HG03159 (cell line): ENCODE results near the gene LTBP3.

Experiments
- ATAC-seq: cut with Tn5 transposase; IDR thresholded peaks from one replicate; pipeline ENCODE4 v1.9.1; 2021; ENCODE audit warnings: mild to moderate bottlenecking, moderate library complexity; ENCODE audit not compliant: unreplicated experiment

Gene LTBP3

DNA sequence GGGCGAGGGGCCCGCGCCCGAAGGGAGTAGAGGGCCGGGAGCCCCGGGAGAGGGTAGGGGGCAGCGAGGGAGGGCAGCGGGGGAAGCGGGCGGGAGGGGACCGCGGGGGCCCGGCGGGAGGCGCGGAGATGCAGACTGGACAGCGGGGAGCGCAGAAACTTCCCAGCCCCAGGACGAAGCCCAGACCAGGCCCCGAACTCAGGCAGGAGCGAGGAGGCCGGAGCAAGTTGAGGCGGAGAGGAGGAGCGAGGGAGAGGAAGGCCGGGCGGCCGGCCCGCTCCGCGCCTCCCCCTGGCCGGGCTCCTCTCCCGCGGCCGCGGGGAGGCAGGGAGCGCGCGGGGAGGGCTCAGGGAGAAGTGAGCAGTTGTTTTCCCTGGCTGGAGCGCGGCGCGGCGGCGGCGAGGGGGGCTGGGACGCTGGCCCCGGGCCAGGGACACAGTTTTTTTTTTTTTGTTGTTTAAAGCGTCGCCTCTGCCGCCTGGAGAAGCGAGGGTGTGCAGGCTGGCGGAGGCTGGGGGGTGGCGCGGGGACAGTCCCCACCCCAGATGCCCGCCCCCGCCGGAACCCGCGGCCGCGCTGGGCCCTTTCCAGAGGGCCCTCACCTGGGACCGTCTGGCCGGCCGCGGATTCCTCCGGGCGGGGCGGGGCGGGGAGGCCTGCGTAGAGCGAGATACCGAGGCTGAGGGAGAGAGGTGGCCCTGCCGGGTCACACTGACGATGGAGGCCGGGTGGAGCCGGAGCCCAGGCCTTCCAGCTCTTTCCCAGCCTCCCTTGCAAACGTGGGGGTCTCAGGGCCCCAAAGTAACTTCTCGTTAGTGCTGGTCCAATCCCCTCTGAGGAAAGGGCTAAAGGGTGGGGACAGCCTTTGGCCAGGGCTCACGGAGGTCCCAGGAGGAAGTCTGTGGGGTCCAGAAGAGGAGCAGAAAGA, at the start of gene LTBP3:
Gene LTBP3, minus strand, starts transcription at position 358 of the 928 bp plus-strand sequence. CDS start 400 bp downstream, outside the sequence.
- ATAC-seq: no peak

DNA sequence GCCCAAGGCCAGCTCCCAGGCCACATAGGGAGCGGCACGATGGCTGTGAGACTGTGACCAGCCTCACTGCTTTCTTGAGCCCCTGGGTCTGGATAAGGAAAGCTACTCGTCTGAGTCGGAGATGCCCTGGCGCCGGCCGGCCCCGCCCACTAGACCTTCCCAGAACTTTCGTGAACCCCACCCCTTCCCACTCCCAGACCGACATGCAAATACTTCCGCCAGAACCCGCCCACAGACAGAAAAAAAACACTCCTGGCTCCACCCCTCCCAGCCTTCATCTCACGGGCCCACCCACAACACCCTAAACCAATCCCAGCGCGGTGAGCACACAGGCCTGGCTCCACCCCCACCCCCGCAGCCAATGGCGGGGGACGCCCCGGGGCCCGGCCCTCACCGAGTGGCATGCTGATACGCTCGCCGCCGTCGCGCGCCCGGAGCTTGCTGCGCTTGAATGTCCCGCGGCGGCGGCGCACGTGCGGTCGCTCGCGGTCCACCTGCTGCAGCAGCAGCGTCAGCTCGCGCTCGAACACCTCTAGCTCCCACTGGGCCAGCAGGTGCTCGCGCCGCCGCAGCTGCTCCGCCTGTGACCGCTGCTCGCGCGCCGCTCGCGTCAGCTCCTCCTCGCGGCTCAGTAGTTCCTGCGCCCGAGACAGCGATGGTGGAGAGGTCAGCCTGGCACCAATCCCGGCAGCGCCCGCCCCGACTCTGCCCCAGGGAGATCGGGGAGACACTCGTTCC, 48.9 kb upstream of the LTBP3 start:
- no peak for ATAC-seq

DNA sequence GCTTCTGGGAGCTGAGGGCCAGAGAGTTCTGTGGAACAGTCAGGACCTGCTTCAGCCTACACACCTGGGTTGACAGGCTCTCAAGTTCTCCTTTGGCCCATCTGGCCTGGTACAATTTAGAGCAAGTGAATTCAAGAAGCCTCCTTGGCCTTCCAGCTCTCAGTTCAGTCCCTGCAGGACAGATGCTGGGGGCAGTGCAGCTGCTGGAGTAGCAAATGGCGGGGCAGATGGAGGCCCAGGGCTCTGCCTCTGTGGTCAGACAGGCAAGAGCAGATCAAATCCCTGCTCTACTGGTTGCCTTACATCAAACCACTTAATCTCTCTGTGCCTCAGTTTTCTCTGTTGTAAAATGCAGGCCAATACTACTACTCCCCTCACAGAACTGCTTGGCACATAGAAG, 46.1 kb upstream of the LTBP3 start:
- ATAC-seq: no peak

DNA sequence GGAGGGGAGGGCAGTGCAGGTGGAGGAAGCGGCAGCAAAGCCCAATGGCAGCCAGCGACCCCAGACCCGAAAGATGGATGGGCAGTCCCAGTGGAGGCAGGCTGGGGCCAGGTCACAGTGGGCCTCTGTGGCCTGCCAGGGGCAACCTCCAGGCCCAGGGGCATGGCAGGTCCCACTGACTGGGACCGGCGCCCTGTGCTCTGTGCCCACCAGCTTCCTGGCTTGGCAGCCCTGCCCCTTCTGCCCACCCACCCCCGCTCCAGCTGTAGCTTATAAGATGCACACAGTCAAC, 41.7 kb upstream of the LTBP3 start:
- ATAC-seq: no peak

DNA sequence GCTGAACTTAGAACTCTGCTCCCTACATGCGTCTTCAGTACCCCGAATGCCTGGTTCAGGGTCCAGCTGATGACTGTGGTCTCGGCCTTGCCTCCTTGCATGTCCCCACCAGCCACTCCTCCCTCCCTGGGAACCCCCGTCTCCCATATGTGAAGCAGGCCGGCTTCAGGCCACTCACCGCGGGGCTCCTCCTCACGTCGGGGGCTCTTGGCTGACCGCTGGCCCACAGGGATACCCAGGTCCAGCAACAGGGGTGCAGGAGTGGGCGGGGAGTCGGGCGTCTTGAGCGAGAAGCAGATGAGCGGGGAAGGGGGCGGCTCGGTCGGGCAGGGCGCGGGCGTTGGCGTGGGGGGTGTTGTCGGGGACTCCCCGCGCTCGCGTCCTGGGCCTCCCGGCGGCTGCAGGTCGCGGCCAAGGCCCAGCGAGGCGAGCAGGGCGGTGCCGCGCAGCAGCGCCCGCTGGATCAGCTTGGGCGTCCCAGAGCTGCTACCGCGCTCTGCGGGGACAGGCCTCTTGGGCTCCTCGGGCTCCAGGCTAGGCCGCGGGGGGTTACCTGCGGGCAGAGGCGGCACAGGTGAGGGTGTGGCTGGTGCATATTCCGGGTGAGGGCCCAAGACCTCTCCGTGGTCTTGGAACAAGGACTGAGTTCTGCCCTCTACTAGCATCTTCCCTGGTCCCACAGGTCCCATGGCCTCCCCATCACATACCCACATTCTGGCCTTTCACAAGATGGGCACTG, 41.2 kb upstream of the LTBP3 start:
- ATAC-seq: no peak

DNA sequence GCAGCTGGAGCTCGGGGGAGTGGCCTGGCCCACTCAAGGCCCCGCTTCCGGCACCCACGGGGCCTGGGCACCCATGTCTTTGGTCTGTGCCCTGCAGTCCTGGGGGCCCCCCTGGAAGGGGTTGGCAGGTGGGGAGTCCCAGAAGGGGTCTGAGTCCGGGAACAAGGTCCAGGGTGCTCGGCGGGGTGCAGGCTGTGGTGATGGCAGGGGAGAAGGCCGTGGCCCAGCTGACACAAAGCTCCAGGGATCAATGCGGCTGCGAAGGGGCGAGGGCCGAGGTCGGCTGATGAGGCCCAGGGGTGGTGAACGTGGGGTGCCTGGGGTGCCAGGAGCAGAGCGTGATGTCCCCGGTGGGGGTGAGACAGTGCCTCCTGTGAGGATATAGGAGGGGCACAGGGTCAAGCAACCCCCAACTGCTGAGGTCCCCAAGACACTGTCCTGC, 40.1 kb upstream of the LTBP3 start:
- no peak for ATAC-seq

DNA sequence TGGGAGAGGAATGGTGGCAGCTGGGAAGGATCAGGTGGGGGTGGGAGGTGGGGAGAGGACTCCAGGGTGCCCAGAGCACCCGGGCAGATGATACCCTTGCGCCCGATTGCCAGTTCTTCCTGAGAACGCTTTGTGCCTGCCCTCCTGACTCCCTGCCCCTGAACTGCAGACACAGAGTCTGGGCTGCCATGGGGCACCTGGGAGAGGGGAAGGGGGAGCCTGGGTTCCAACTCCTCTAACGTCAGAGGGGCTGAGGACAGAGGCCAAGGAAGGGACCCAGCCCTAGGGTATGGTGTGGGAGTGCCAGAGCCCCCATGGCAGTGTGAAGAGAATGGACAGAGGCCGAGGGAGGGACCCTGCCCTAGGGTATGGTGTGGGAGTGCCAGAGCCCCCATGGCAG, 38.4 kb upstream of the LTBP3 start:
- ATAC-seq: no peak

DNA sequence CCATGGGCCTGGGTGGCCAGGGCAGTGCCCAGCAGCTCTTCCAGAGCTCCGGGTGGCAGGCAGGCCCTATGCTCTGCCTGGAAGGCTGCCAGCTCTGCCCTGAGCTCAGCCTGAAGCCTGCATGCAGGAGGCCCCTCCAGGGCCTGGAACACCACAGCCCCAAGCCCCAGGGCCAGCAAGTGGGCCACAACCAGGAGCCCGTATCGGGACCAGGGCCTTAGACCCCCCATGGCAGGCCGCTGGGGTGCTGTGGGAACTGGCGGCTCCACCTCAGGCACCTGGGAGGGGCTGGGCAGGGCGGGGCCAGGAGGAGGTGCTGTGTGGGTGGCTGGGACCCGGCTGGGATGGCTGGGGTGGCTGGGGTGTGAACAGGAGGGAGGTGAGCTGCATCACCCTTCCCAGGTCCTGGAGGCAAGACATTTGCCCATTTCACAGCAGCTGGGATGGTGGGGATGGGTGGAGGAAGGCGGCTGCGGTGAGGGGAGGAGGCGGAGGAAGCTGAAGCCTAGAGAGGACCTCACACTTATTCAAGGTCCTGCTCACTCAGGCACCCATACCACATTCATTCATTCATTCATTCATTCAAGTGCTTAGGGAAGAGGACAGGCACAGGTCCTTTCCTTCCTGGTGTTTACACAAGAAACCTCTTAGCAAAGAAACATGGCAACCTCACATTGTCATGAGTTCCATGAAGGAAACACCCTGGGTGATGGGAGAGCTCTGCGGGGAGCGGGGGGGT, 37.6 kb upstream of the LTBP3 start, which contains the start of gene KCNK7:
Gene KCNK7, minus strand, starts transcription at position 258 of the 739 bp plus-strand sequence. Its CDS starts 28 bp downstream, at position 230.
- ATAC-seq: no peak

DNA sequence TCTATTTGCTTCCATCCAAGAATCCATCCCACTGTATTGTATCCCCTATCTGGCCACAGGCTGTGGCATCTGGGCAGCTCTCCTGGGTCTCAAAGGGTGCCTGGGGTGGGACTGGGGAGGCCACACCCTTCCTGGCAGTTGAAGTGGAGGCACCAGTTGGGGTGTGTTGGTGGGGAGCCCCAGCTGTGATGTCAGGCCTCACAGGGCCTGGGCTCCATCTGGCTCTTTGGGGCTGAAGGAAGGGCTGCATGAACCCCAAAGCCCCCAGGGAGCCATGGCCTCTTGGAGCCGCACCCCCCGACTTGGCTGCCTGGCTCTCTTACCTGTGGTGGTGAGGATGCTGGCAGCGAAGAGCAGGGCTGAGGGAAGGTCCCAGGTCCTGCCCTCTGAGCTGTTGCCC, 37.0 kb upstream of the LTBP3 start:
- ATAC-seq: no peak

DNA sequence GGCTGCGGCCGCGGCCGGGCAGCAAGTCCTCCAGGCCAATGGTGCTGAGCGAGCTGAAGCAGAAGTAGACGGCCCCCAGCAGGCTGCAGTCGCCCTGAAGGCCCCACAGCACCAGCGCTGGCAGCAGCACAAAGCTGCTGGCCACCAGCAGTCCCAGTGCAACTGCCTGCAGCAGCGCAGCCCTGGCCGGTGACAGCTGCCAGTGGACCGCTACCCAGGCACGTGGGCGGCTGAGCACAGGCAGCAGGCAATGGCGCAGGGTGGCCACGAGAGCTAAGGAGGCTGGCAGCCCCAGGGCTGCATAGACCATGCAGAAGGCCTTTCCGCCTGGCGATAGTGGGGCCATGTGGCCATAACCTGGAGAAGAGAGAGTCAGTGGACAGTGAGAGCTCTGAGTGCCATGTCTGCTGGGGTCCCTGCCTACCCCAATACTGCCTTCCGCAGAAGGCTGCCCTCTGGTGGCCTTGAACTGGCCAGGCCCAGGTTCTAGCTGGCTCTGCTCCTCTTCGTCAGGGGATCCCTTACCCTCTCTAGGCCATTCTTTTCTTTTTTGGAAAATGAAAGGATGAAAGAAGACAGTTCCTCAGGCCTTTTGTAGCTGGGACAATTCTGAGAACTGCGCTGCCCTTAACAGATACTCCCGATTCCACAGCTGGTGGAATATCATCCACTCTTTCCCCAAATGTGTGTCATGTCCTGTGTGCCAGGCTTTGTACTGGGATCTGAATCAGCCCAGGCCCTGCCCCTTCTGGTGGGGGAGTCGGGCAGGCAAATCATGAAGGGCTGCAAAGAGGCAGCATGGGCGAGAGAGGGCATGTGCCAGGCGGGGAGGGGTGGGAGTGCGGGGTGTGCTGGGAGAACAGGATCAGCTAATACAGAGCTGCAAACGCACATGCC, 35.6 kb upstream of the LTBP3 start:
- ATAC-seq: no peak

DNA sequence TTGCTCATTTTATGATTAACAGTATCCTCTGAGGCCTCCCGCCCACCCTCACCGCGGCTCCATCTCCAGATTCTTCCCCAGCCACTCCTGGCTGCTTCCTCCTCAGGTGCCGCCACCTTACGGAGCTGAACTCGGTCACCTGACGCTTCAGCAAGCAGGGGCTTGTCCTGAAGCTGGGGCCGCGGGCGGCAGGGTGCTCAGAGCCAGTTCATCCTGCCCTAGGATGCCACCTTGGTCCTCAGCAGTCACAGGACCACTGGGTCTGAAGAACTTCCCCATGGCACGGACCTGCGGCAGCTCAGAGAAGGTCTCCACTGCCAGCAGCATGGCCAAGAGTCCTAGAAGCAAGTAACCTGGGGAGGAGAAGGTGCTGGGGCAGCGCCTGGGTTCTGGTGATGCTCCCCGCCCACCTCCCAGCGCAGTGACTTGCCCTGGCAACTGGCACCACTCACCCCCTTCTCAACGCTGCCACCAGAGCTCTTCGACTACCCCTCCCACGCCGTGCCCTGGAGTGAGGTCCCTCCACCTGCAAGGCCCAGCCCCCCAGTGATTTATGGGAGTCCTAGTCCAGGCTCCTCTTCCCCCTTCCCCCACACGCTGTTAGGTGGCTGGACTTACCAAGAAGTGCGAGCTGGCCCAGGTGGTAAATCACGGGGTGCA, 34.8 kb upstream of the LTBP3 start:
- ATAC-seq: no peak

DNA sequence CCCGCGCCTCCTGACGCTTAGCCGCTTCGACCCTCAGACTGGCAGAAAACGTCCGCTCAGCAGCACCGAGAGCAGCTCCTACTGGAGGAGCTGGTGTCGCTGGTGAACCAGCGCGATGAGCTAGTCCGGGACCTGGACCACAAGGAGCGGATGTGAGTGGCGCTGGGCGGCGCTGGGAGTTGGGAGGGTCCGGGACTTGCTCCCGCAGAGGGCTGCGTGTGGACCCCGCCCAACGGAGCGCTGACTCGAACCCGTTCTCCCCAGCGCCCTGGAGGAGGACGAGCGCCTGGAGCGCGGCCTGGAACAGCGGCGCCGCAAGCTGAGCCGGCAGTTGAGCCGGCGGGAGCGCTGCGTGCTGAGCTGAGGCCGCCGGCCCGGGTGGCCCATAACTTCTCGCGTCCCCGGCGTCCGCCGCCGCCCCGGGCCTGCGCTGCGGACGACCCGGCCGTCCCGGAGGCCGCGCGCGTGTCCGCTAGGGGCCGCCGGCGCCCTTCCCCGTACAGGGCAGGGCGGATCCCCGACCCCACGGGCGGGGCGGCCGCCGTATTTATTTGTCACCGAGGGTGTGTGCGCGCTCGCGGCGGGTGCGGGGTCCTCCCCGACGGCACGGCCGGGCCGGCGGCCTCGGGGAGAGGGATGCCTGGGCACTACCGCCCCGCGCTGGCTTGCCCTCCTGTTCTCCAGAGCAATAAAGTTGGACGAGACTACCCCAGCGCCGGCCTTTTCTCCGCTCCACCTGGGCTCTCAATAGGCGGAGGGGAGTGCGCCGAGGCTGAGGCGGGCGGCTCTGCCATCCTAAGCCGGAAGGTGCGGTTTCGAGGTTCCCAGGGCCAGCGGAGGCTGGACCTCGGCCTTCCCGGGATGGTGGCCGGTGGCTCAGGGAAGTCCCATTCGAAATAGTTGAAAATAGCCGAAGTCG, 34.0 kb upstream of the LTBP3 start:
- no peak for ATAC-seq

DNA sequence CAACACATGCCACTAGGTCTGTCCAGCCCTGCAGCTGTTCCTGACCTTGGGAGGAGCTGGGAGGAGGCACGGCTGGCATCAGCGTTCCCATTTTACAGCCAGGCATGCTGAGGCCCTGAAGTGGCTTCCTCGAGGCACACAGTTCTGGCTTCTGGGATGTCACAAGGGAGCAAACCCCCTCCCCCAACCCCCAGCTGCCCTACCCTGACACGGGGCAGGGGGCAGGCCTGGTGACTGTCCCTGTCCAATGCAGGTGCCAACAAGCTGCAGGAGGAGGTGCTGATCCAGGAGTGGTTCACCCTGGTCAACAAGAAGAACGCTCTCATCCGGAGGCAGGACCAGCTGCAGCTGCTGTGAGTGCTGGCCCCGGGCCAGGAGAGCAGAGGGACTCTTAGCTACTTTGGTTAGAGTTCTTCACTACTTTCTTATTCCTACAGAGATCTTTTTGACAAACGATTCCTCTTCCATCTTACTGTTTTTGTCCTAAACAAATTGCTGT, 32.1 kb upstream of the LTBP3 start:
- no peak for ATAC-seq

DNA sequence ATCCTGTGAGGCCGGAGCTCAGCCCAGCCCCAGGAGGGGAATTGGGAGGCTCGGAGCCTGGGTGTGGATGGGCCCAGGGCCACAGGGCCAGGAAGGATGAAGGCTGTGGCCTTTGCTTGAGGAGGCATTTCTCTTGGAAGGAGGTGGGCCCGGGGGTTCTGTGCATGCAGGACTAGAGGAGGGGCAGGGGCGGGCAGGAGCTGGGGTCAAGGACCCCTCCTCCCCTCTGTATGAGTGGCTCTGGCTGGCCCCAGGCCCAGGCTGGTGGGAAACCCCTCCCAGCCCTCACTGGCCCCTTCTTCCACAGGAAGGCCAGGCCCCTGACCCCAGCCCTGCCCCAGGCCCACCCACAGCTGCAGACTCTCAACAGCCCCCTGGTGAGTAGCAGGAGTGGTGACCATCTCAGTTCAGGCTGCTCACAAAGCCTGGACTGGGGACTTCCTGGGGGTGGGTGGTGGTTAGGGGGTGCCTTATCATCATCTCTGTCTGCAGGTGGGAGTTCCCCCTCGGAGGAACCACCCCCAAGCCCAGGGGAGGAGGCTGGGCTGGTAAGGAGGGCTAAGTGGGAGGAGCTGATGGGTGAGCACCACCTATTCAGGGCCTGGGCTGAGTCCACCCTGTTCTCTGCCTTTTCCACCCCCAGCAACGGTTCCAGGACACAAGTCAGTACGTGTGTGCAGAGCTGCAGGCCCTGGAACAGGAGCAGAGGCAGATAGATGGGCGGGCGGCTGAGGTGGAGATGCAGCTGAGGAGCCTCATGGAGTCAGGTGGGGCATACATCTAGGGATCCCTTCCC, 31.5 kb upstream of the LTBP3 start:
- no peak for ATAC-seq

DNA sequence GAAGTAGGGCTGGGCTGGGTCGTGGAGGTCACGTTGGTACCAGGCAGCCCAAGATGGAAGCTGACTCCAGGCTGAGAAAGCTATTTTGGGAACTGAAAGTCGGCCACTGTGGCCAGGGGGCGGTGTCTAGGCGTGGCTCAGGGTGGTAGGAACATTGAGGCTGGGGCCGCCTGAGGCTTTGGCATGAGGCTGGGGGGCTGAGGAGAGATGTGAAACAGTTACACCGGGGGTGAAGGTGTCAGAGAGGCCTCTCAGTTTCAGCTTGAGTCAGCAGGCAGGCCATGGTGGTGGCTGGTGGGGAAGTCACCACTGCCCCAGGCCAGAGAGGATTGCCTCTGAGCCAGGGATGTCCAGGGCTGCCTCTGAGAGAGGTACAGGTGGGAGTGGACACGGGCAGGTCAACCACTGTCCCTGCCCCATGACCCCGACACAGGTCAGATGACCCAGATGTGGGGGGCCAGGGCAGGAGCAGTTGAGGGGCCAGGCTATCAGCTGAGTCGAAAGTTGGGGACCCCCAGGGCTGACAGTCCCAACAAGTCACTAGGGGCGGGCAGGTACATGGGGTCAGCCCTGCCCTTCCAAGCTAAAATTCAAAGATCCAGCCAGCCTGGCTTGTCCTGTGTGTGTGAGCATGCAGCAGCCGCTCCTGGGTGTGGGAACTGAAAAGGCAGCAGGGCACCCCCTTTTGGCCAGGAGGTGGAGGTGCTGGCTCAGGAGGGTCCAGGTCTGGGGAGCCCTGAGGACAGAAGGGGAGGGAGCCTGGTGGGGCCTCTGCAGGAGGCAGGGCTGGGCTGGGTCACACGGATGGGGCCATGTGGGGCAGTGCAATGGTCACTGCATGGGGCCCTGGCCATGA, 30.3 kb upstream of the LTBP3 start:
- ATAC-seq: peak; percentile 74

DNA sequence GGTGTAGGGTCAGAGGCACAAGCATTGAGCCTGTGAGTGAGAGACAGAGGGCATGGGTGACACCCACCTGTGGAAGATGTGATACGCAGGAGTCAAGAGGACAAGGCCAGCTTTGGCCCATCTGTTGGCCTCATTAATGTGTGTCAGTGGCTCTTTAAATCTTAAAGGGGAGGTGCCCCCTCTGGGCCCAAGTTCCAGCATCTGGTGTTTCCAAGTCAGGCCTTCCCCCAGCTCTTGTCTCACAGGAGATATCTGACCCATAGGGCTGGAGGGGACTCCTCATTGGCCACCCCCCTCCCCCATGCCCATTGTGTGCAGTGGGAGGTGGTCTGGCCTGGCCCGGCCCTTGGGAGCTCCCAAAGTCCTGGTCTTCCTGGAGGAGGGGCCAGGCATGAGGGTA, 28.5 kb upstream of the LTBP3 start:
- no peak for ATAC-seq
